GM18951 (cell line): ENCODE results near the gene ZC3HAV1.
"Not testable (repeated sequence)": the region's sequence is repeated elsewhere in the genome, so short reads cannot be mapped to it uniquely, and the experiment has no call there.

ENCODE experiments used
- POLR2A ChIP-seq: IDR thresholded peaks from 4 replicates; pipeline ENCODE4 v1.6.1; 2011; ENCODE audit warnings: mild to moderate bottlenecking; ENCODE audit not compliant: insufficient read length, insufficient read depth; ENCODE audit errors: extremely low read depth
- in situ Hi-C: fragments of 300-500 bp; cut with MboI; formaldehyde crosslinking; loops from one replicate; pipeline ENCODE4 v1.12.0; 2022; ENCODE audit warnings: low sequenced_read_pairs, mixed read lengths, inconsistent platforms; ENCODE audit not compliant: unreplicated experiment

ZC3HAV1 gene

GRCh38 chr7:139032473-139032872 lies 77.0 kb downstream of the ZC3HAV1 start:
- in situ Hi-C loops: no loop called here
- no peak for TF ChIP-seq POLR2A

DNA sequence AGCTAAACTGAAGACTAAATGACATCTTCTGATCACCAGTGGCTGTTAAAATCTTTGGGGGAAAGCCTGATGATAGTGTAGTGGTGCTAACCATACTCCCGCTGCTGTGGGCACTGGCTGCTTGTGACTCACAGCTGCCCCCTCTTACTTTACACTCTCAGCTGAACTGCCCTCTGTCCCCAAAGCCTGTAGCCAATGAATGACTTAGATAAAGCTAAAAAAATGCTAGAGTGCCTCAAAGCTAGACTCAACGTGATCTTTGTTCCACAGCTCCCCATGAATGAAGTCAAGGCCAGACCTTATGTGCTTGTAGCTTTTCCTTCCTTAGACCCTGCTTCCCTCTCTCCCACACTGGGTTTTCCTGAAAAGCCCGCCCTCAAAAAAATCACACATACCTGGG lies 80.2 kb downstream of the ZC3HAV1 start:
- no peak for TF ChIP-seq POLR2A
- in situ Hi-C loops: no loop called here

DNA sequence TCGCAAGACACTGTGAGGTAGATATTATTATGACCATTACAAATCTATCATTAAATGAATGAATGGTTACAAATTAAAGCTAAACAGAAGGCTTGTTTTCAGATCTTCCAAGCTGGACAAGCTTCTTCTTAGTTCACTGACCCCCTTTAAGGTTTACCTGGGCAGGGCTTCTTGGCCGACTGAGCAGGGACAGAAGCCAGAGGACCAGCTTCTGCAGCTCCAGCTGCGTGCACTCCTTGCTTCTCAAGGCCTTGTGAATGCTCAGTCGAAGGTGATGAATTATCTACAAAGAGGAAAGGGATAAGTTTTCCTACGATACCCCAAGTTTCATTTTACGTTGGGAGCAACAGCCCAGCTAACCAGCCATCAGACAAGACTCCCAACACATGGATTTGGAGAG lies 83.0 kb downstream of the ZC3HAV1 start:
- no peak for TF ChIP-seq POLR2A

GRCh38 chr7:139025861-139026260 lies 83.7 kb downstream of the ZC3HAV1 start:
- in situ Hi-C loops: not testable (repeated sequence)

More for the DNA sequence above, 83.0 kb downstream of the ZC3HAV1 start:
- in situ Hi-C loops: no loop called here

DNA sequence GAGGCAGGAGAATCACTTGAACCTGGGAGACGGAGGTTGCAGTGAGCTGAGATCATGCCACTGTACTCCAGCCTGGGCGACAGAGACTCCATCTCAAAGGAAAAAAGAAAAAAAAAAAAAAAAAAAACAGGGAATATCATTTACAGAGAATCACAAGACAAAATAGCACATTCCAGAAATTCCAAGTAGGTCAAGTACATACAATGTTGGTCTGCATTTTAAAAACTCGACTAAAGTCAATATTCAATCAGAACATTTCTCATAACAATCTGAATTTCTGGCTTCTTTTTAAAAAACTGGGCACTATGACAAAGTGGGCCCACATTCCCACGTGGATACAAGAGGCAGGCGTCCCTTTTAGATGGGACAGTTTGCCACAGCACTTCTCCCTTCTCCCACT lies 86.4 kb downstream of the ZC3HAV1 start:
- no peak for TF ChIP-seq POLR2A
- in situ Hi-C loops: no loop called here

DNA sequence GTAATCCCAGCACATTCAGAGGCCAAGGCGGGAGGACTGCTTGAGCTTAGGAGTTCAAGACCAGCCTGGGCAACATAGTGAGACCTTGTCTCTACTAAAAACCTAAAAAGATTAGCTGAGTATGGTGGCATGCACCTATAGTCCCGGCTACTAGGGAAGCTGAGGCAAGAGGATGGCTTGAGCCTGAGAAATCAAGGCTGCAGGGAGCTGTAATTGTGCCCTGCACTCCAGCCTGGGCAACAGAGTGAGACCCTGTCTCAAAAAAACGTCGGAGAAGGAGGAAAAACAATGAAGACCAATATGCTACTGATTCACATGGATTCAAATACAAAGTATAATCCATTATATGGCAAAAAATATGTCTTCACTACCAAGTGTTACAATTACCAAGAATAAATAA lies 87.2 kb downstream of the ZC3HAV1 start:
- in situ Hi-C loops: no loop called here
- no peak for TF ChIP-seq POLR2A

GRCh38 chr7:139018910-139019309 lies 90.6 kb downstream of the ZC3HAV1 start:
- no peak for TF ChIP-seq POLR2A
- in situ Hi-C loops: no loop called here

GRCh38 chr7:139016931-139017511 lies 92.5 kb downstream of the ZC3HAV1 start:
- no peak for TF ChIP-seq POLR2A
- in situ Hi-C loops: no loop called here

DNA sequence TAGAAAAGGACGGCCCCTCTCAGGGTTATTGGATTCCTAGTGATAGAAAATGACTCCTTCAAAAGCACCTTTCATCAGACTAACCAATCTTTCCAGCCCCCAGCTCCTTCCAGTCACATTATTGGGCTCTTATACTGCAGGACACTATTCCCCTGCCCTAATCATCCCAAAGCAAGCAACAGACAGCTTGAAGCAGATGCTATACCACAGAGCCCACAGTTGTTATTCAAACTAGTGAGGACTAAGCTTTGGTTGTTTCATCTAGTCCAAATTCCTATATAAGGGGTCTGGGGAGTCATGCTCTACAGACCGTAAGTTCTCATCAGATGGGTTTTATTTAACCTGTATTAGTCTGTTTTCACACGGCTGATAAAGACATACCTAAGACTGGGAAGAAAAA lies 98.1 kb downstream of the ZC3HAV1 start:
- in situ Hi-C loops: no loop called here
- TF ChIP-seq POLR2A: no peak

GRCh38 chr7:139004321-139005090 lies 105.0 kb downstream of the ZC3HAV1 start:
- no peak for TF ChIP-seq POLR2A
- in situ Hi-C loops: no loop called here

- in situ Hi-C loops: no loop called here
- TF ChIP-seq POLR2A: no peak
Measured at GRCh38 chr7:138999414-138999813, 110.1 kb downstream of the ZC3HAV1 start.
